Measurements from ENCODE around the gene THOC6. TPM values are rescaled to one million over a fixed set of nuclear protein-coding genes. Genes with fewer than 3 reads are reported as not detected.
A peak's percentile ranks its signal among the peaks of the same experiment; 100 is the strongest.

Gene THOC6
- total and polyA plus RNA-seq, 9 of the 15 experiments (the other 6 are each of a cell fraction or from before 2014, with no cell fraction given): 2.5 to 65.4 (median 42.3) TPM

DNA sequence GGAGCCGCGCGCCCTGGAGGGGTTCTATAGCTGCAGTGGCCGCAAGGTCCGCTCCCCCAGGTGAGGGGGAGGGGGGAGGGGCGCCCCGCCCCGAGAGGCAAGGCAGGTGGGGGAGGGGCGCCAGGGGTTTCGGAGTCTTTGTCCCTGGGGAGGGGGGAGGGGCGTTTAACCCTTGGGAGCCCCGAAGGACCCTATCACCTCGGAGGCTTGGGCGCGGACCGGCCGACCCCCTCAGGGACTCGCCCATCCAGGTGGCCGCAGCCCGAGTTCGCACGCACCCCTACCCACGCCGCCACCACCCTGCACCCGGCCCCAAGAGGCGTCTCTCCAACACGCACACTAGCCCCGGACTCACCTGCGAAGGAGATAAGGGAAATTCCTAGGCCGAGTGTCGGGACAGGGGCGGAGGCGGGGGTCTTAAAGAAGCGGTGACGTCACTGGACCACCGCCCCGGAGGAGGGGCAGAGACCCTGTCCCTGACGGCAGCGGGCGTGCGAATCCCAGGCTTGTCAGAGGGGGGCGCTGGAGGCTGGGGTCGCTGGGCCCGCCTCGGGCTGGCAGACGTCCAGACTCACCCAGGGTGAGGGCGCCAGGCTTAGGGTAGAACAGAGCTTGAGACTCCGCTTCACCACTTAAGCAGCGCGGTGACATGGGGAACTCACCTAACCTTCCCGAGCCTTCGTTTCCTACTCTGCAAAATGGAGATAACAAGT lies 5.9 kb upstream of the THOC6 start, which contains the start of gene CLDN6 (continued):
- TF ChIP-seq RBM25 (IDR thresholded peaks at IDR 0.05; ENCODE audit: low read depth, low read length, severe bottlenecking) (no peak), ZNF75A (CRISPR knock-in tag; IDR thresholded peaks at IDR 0.05) (no peak), MYC (IDR thresholded peaks at IDR 0.05; ENCODE audit: low read depth, low read length) (no peak), MYC (CRISPR knock-in tag; IDR thresholded peaks at IDR 0.05; ENCODE audit: borderline replicate concordance, low read depth) (no peak), MAFG (tag; conservative IDR thresholded peaks at IDR 0.05) (no peak), CEBPG (CRISPR knock-in tag; IDR thresholded peaks at IDR 0.05) (no peak), CEBPG (tag; conservative IDR thresholded peaks at IDR 0.05 in 1 of 2, IDR thresholded peaks at IDR 0.05 in 1 of 2) (no peak), TCFL5 (CRISPR knock-in tag; conservative IDR thresholded peaks at IDR 0.05) (no peak), CBX8 (IDR thresholded peaks at IDR 0.05; ENCODE audit: borderline replicate concordance, extremely low read depth, low read depth, low read length, poor library complexity, severe bottlenecking) (no peak), TGIF2 (CRISPR knock-in tag; IDR thresholded peaks at IDR 0.05) (no peak), JUND (IDR thresholded peaks at IDR 0.05; ENCODE audit: borderline replicate concordance, low read depth, low read length) (peak; percentile 74), JUND (tag; IDR thresholded peaks at IDR 0.05; ENCODE audit: borderline replicate concordance, low read depth, low read length) (no peak), MYBL2 (IDR thresholded peaks at IDR 0.05; ENCODE audit: low read depth) (no peak), MYBL2 (CRISPR knock-in tag; IDR thresholded peaks at IDR 0.05; ENCODE audit: borderline replicate concordance) (no peak)
- TF ChIP-seq, protein P1, sequence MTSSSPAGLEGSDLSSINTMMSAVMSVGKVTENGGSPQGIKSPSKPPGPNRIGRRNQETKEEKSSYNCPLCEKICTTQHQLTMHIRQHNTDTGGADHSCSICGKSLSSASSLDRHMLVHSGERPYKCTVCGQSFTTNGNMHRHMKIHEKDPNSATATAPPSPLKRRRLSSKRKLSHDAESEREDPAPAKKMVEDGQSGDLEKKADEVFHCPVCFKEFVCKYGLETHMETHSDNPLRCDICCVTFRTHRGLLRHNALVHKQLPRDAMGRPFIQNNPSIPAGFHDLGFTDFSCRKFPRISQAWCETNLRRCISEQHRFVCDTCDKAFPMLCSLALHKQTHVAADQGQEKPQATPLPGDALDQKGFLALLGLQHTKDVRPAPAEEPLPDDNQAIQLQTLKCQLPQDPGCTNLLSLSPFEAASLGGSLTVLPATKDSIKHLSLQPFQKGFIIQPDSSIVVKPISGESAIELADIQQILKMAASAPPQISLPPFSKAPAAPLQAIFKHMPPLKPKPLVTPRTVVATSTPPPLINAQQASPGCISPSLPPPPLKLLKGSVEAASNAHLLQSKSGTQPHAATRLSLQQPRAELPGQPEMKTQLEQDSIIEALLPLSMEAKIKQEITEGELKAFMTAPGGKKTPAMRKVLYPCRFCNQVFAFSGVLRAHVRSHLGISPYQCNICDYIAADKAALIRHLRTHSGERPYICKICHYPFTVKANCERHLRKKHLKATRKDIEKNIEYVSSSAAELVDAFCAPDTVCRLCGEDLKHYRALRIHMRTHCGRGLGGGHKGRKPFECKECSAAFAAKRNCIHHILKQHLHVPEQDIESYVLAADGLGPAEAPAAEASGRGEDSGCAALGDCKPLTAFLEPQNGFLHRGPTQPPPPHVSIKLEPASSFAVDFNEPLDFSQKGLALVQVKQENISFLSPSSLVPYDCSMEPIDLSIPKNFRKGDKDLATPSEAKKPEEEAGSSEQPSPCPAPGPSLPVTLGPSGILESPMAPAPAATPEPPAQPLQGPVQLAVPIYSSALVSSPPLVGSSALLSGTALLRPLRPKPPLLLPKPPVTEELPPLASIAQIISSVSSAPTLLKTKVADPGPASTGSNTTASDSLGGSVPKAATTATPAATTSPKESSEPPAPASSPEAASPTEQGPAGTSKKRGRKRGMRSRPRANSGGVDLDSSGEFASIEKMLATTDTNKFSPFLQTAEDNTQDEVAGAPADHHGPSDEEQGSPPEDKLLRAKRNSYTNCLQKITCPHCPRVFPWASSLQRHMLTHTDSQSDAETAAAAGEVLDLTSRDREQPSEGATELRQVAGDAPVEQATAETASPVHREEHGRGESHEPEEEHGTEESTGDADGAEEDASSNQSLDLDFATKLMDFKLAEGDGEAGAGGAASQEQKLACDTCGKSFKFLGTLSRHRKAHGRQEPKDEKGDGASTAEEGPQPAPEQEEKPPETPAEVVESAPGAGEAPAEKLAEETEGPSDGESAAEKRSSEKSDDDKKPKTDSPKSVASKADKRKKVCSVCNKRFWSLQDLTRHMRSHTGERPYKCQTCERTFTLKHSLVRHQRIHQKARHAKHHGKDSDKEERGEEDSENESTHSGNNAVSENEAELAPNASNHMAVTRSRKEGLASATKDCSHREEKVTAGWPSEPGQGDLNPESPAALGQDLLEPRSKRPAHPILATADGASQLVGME (CRISPR knock-in tag; IDR thresholded peaks at IDR 0.05): no peak
- TF ChIP-seq, protein P2, sequence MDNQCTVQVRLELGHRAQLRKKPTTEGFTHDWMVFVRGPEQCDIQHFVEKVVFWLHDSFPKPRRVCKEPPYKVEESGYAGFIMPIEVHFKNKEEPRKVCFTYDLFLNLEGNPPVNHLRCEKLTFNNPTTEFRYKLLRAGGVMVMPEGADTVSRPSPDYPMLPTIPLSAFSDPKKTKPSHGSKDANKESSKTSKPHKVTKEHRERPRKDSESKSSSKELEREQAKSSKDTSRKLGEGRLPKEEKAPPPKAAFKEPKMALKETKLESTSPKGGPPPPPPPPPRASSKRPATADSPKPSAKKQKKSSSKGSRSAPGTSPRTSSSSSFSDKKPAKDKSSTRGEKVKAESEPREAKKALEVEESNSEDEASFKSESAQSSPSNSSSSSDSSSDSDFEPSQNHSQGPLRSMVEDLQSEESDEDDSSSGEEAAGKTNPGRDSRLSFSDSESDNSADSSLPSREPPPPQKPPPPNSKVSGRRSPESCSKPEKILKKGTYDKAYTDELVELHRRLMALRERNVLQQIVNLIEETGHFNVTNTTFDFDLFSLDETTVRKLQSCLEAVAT (IDR thresholded peaks at IDR 0.05): no peak
- TF ChIP-seq, protein P3, sequence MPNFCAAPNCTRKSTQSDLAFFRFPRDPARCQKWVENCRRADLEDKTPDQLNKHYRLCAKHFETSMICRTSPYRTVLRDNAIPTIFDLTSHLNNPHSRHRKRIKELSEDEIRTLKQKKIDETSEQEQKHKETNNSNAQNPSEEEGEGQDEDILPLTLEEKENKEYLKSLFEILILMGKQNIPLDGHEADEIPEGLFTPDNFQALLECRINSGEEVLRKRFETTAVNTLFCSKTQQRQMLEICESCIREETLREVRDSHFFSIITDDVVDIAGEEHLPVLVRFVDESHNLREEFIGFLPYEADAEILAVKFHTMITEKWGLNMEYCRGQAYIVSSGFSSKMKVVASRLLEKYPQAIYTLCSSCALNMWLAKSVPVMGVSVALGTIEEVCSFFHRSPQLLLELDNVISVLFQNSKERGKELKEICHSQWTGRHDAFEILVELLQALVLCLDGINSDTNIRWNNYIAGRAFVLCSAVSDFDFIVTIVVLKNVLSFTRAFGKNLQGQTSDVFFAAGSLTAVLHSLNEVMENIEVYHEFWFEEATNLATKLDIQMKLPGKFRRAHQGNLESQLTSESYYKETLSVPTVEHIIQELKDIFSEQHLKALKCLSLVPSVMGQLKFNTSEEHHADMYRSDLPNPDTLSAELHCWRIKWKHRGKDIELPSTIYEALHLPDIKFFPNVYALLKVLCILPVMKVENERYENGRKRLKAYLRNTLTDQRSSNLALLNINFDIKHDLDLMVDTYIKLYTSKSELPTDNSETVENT (CRISPR knock-in tag; IDR thresholded peaks at IDR 0.05): no peak

All from K562 (cell line).